H1 (cell line): ENCODE results near the gene UBE2H. TPM values are rescaled to one million over a fixed set of nuclear protein-coding genes. Genes with fewer than 3 reads are reported as not detected.

Experiments
- CTCF ChIA-PET: fragments of 300-600 bp; sonication (Branson Sonifier 250); formaldehyde crosslinking; loops from one replicate; lab custom pipeline; 2021; ENCODE audit not compliant: partially characterized antibody; lab: Charles Lee
- POLR2A ChIA-PET: fragments of 300-600 bp; sonication (Branson Sonifier 250); formaldehyde crosslinking; loops from one replicate; lab custom pipeline; 2021; ENCODE audit warnings: inconsistent platforms; ENCODE audit not compliant: partially characterized antibody; lab: Charles Lee
- DNase-seq, 2 experiments: peaks; one replicate each; pipeline versions ENCODE4 v3.0.0 to v3.0.0-alpha.2; 2010 to 2022; ENCODE audit warnings: low spot score in 2 of 2, low read depth in 1 of 2, mixed read lengths in 1 of 2
- FAIRE-seq: peaks from 2 replicates; lab custom pipeline; 2011; peaks lifted over from hg19 to GRCh38; lab: Jason Lieb, UNC
- H2AFZ ChIP-seq: 2 replicates; pipeline ENCODE4 v1.8.1; 2012; ENCODE audit warnings: low read length, inconsistent platforms
- H2AK5ac ChIP-seq: 2 replicates; pipeline ENCODE4 v1.6.1; 2013; ENCODE audit warnings: low read depth, low read length
- H2BK120ac ChIP-seq: replicated peaks from 2 replicates; pipeline ENCODE3; 2013; ENCODE audit warnings: low read depth, low read length, inconsistent platforms
- H2BK12ac ChIP-seq: 2 replicates; pipeline ENCODE4 v1.6.1; 2013; ENCODE audit warnings: low read depth, low read length
- H2BK15ac ChIP-seq: 2 replicates; pipeline ENCODE4 v1.6.1; 2013; ENCODE audit warnings: low read length
- H2BK20ac ChIP-seq: 2 replicates; pipeline ENCODE4 v1.6.1; 2013; ENCODE audit warnings: low read length
- H2BK5ac ChIP-seq: 2 replicates; pipeline ENCODE4 v1.6.1; 2013; ENCODE audit warnings: low read depth, low read length
- H3K14ac ChIP-seq: 2 replicates; pipeline ENCODE4 v1.6.1; 2013; ENCODE audit warnings: inconsistent platforms; ENCODE audit not compliant: insufficient read length
- H3K18ac ChIP-seq: 2 replicates; pipeline ENCODE4 v1.6.1; 2013; ENCODE audit warnings: low read length; ENCODE audit errors: extremely low read depth
- H3K23ac ChIP-seq: 2 replicates; pipeline ENCODE4 v1.6.1; 2013; ENCODE audit warnings: inconsistent platforms; ENCODE audit not compliant: insufficient read length
- H3K23me2 ChIP-seq: 2 replicates; pipeline ENCODE4 v1.6.1; 2013; ENCODE audit warnings: low read depth, low read length
- H3K27ac ChIP-seq: 2 replicates; pipeline ENCODE4 v1.6.1; 2011; ENCODE audit warnings: low read depth, low read length, inconsistent platforms
- H3K27me3 ChIP-seq, 4 experiments: replicated peaks in 1 of 4; 1 replicate in 1 of 4; 2 replicates in 3 of 4; pipeline versions ENCODE4 v1.6.1 to v1.8.1; 2011 to 2013; ENCODE audit warnings: low read length in 3 of 4, mild to moderate bottlenecking in 3 of 4, inconsistent platforms in 2 of 4, mixed read lengths in 2 of 4, moderate library complexity in 1 of 4; ENCODE audit not compliant: control insufficient read depth in 3 of 4, insufficient read depth in 3 of 4; ENCODE audit errors: extremely low read depth in 1 of 4
- H3K36me3 ChIP-seq, 4 experiments: 2 replicates each; pipeline versions ENCODE4 v1.6.1 to v1.8.1; 2011 to 2013; ENCODE audit warnings: mild to moderate bottlenecking in 4 of 4, low read length in 3 of 4, moderate library complexity in 2 of 4, control low read depth in 1 of 4, inconsistent platforms in 1 of 4; ENCODE audit not compliant: insufficient read depth in 4 of 4, control insufficient read depth in 2 of 4
- H3K4ac ChIP-seq: replicated peaks from 2 replicates; pipeline ENCODE3; 2013; ENCODE audit warnings: low read length, low read depth, mixed read lengths, inconsistent platforms; ENCODE audit not compliant: insufficient read length
- H3K4me1 ChIP-seq, 4 experiments: replicated peaks in 1 of 4; 1 replicate in 1 of 4; 2 replicates in 3 of 4; pipeline versions ENCODE4 v1.6.1 to v1.8.1; 2011 to 2013; ENCODE audit warnings: low read length in 3 of 4, inconsistent platforms in 2 of 4, mixed read lengths in 1 of 4; ENCODE audit not compliant: insufficient read depth in 4 of 4, control insufficient read depth in 3 of 4
- H3K4me2 ChIP-seq, 2 experiments: 2 replicates each; pipeline versions ENCODE4 v1.6.1 to v1.8.1; 2011 to 2013; ENCODE audit warnings: low read depth in 2 of 2, low read length in 2 of 2, control low read depth in 1 of 2, inconsistent platforms in 1 of 2, mild to moderate bottlenecking in 1 of 2; ENCODE audit not compliant: insufficient read depth in 1 of 2
- H3K4me3 ChIP-seq, 4 experiments: fragments of 200-600, 300-600 bp in 1 of 4; sonication (generic), shearing (Covaris generic), sonication (Bioruptor Twin) in 1 of 4; 2 replicates each; pipeline versions ENCODE4 v1.5.1 to v1.8.1; 2011 to 2016; ENCODE audit warnings: low read length in 4 of 4, low read depth in 3 of 4, control low read depth in 2 of 4, inconsistent platforms in 2 of 4, mild to moderate bottlenecking in 2 of 4, mixed read lengths in 1 of 4, moderate library complexity in 1 of 4; ENCODE audit not compliant: insufficient read depth in 2 of 4; ENCODE audit errors: extremely low read depth in 1 of 4
- H3K56ac ChIP-seq: replicated peaks from 2 replicates; pipeline ENCODE3; 2013; ENCODE audit warnings: low read depth, mild to moderate bottlenecking, mixed read lengths, low read length, inconsistent platforms; ENCODE audit not compliant: insufficient read length
- H3K79me1 ChIP-seq: 2 replicates; pipeline ENCODE4 v1.6.1; 2013; ENCODE audit warnings: low read depth, low read length, control low read depth
- H3K79me2 ChIP-seq, 2 experiments: 2 replicates each; pipeline versions ENCODE4 v1.6.1 to v1.8.1; 2012 to 2013; ENCODE audit warnings: low read length in 2 of 2, mild to moderate bottlenecking in 2 of 2, inconsistent platforms in 1 of 2; ENCODE audit not compliant: insufficient read depth in 2 of 2, control insufficient read depth in 1 of 2
- H3K9ac ChIP-seq, 4 experiments: replicated peaks in 1 of 4; 1 replicate in 1 of 4; 2 replicates in 3 of 4; pipeline versions ENCODE4 v1.6.1 to v1.8.1; 2011 to 2013; ENCODE audit warnings: low read depth in 3 of 4, low read length in 3 of 4, control low read depth in 2 of 4, mild to moderate bottlenecking in 2 of 4, moderate library complexity in 2 of 4, inconsistent platforms in 1 of 4; ENCODE audit errors: extremely low read depth in 1 of 4
- H3K9me3 ChIP-seq, 2 experiments: 2 replicates each; pipeline versions ENCODE4 v1.6.1 to v1.8.1; 2012 to 2013; ENCODE audit warnings: mild to moderate bottlenecking in 2 of 2, moderate library complexity in 2 of 2, control low read depth in 1 of 2, inconsistent platforms in 1 of 2, low read depth in 1 of 2, low read length in 1 of 2, mixed read lengths in 1 of 2; ENCODE audit not compliant: insufficient read depth in 2 of 2
- H4K20me1 ChIP-seq, 2 experiments: replicated peaks in 1 of 2; 2 replicates each; pipeline versions ENCODE3 to v1.8.1; 2011 to 2013; ENCODE audit warnings: inconsistent platforms in 2 of 2, low read length in 2 of 2, mild to moderate bottlenecking in 1 of 2; ENCODE audit not compliant: insufficient read depth in 2 of 2, control insufficient read depth in 1 of 2
- H4K5ac ChIP-seq: 2 replicates; pipeline ENCODE4 v1.6.1; 2013; ENCODE audit warnings: low read length, low read depth, mixed read lengths, inconsistent platforms; ENCODE audit not compliant: insufficient read length
- H4K8ac ChIP-seq: 2 replicates; pipeline ENCODE4 v1.8.0; 2013; ENCODE audit warnings: mild to moderate bottlenecking, moderate library complexity, low read length, inconsistent platforms; ENCODE audit not compliant: insufficient read depth; ENCODE audit errors: extremely low read depth
- H4K91ac ChIP-seq: replicated peaks from 2 replicates; pipeline ENCODE3; 2013; ENCODE audit warnings: low read length, mixed read lengths, inconsistent platforms; ENCODE audit not compliant: insufficient read length
- EZH2 ChIP-seq: fragments of 200-600 bp; sonication (generic); IDR thresholded peaks from 2 replicates; pipeline ENCODE4 v1.7.1; 2012; ENCODE audit warnings: low read depth, mild to moderate bottlenecking, moderate library complexity, low read length, inconsistent platforms; ENCODE audit not compliant: severe bottlenecking
- GTF2F1 ChIP-seq: IDR thresholded peaks from 2 replicates; pipeline ENCODE4 v1.6.1; 2012; ENCODE audit warnings: low read depth, low read length, improper control_type of control experiment, borderline replicate concordance
- KDM1A ChIP-seq: fragments of 200-600, 300-600 bp; sonication (generic); IDR thresholded peaks from 2 replicates; pipeline ENCODE4 v1.7.1; 2016; ENCODE audit warnings: mild to moderate bottlenecking, low read length, borderline replicate concordance
- KDM5A ChIP-seq: fragments of 200-600 bp; IDR thresholded peaks from 2 replicates; pipeline ENCODE4 v1.7.1; 2012; ENCODE audit warnings: mild to moderate bottlenecking, low read length, inconsistent platforms, mixed read lengths
- MAFK ChIP-seq: IDR thresholded peaks from 2 replicates; pipeline ENCODE4 v1.6.1; 2012; ENCODE audit warnings: low read depth, mild to moderate bottlenecking, improper control_type of control experiment, low read length
- RNF2 ChIP-seq: fragments of 200-900, 300-1000 bp; sonication (generic); IDR thresholded peaks from 2 replicates; pipeline ENCODE4 v1.7.1; 2016; ENCODE audit warnings: borderline replicate concordance, low read depth, mild to moderate bottlenecking, antibody characterized with exemption, low read length; ENCODE audit not compliant: poor library complexity, severe bottlenecking; ENCODE audit errors: missing control alignments
- YY1 ChIP-seq: IDR thresholded peaks from 2 replicates; pipeline ENCODE4 v1.6.1; 2011; ENCODE audit warnings: low read depth, mild to moderate bottlenecking, low read length
- WGBS, 2 experiments: shearing (Covaris generic) in 1 of 2; methylation state at CpG; one replicate each; pipeline versions ENCODE4 v1.1.6 to v1.1.7; 2013 to 2015; ENCODE audit warnings: low lambda C conversion rate in 2 of 2, mixed read lengths in 2 of 2, inconsistent platforms in 1 of 2, low coverage in 1 of 2, missing lambda C conversion rate in 1 of 2; ENCODE audit not compliant: insufficient replicate concordance in 2 of 2, insufficient coverage in 1 of 2, insufficient read length in 1 of 2; ENCODE audit errors: extremely low coverage in 1 of 2, missing lambda C conversion rate in 1 of 2; 5-methylcytosine and 5-hydroxymethylcytosine counted together
- polyA plus RNA-seq, 7 experiments: library from polyadenylated mRNA; depleted of rRNA in 3 of 7; stranded (reverse) in 5 of 7; unstranded in 2 of 7; fragments of >200 nt in 5 of 7; fragments of 200-250 nt in 2 of 7; gene quantifications; 1 replicate in 5 of 7; 2 replicates in 1 of 7; 4 replicates in 1 of 7; pipeline versions ENCODE4 v1.2.1 to v1.2.3, GENCODE V29; 2011 to 2013; ENCODE audit warnings: missing spikeins in 2 of 7, mixed read lengths in 2 of 7
- total RNA-seq: library from RNA; stranded (reverse); fragmentation: NEBNext Ultra II Directional; extraction: Animal tissue kit (Norgen Biotek cat#: 25700); gene quantifications from 2 replicates; pipeline ENCODE4 v1.2.1, GENCODE V29; 2021
- TF ChIP-seq, protein P1 (sequence below): IDR thresholded peaks from 2 replicates; pipeline ENCODE4 v1.6.1; 2011; ENCODE audit warnings: low read depth, mild to moderate bottlenecking, low read length; ENCODE audit not compliant: insufficient read depth
- TF ChIP-seq, protein P2 (sequence below): IDR thresholded peaks from 2 replicates; pipeline ENCODE4 v1.6.1; 2012; ENCODE audit warnings: inconsistent platforms

Gene UBE2H
- total and polyA plus RNA-seq, 2 of the 8 experiments (the other 6 are each of a cell fraction or from before 2014, with no cell fraction given): 30.6 to 62.2 TPM

GRCh38 chr7:129843365-129843898, 109.3 kb downstream of the UBE2H start:
- no peak overlapping the region for H3K23ac ChIP-seq
- no peak overlapping the region for H4K8ac ChIP-seq
- H3K18ac ChIP-seq: 0 out of 2 replicates have a peak overlapping the region, but pooled peaks have one; percentile 6
- H2BK5ac ChIP-seq: 0 out of 2 replicates have a peak overlapping the region, but pooled peaks have one; percentile 36
- ChIA-PET CTCF (interaction anchor here (1.0 to 4.4 kb wide), 6 partner anchors 10 to 166 kb away, joined by 3 to 40 read pairs (median 9); no protein-coding TSS in a partner anchor), POLR2A (interaction anchor here (1.2 kb wide), 2 partner anchors 9 to 13 kb away, joined by 5 read pairs; no protein-coding TSS in a partner anchor)
- peaks cover 2 to 19% (median 12%) of the 10 kb centered on the region in 4 experiments for H3K4me1 ChIP-seq
- no peak overlapping the region for H3K56ac ChIP-seq
- H2BK12ac ChIP-seq: peak overlapping the region; percentile 18; the same call in 1 of the 2 replicates
- H4K20me1 ChIP-seq: peaks cover 0 to 2% of the 10 kb centered on the region in 2 experiments
- peak overlapping the region in 2 of 4 experiments; percentile 22 to 37; a peak in 2 of 7 replicates for H3K9ac ChIP-seq
- 0 out of 2 replicates have a peak overlapping the region, but pooled peaks have one; percentile 0 for H2AK5ac ChIP-seq
- H3K14ac ChIP-seq: no peak overlapping the region
- 0 out of 2 replicates have a peak, but pooled peaks cover 2% of the 10 kb centered on the region for H3K79me1 ChIP-seq
- peaks cover 0 to 7% (median 0%) of the 10 kb centered on the region in 4 experiments; a peak in 1 of 8 replicates for H3K36me3 ChIP-seq
- H3K4ac ChIP-seq: no peak overlapping the region
- H3K4me2 ChIP-seq: peak overlapping the region; percentile 55 to 67
- peak overlapping the region; percentile 36; the same call in 1 of the 2 replicates for H3K27ac ChIP-seq
- no peaks in the 10 kb centered on the region for H3K9me3 ChIP-seq
- peak; percentile 94 for FAIRE-seq
- H4K91ac ChIP-seq: no peak overlapping the region
- H4K5ac ChIP-seq: peak overlapping the region; percentile 20
- H2BK15ac ChIP-seq: no peak overlapping the region
- peak overlapping the region in 1 of 4 experiments; percentile 34; a peak in 2 of 8 replicates for H3K4me3 ChIP-seq
- peak overlapping the region; percentile 1; the same call in 1 of the 2 replicates for H2BK20ac ChIP-seq
- H2BK120ac ChIP-seq: no peak overlapping the region
- WGBS, 2 experiments: 1% methylated on average over 12 of the region's 12 CpGs; no CpG with 5 or more reads in 1 of the 2 experiments
- DNase-seq: peak in 1 of 2 experiments; percentile 76
- H3K27me3 ChIP-seq: no peaks in the 10 kb centered on the region
- peaks cover 0 to 28% of the 10 kb centered on the region in 2 experiments; a peak in 3 of 4 replicates for H3K79me2 ChIP-seq
- H3K23me2 ChIP-seq: no peaks in the 10 kb centered on the region
- no peak overlapping the region for H2AFZ ChIP-seq
- TF ChIP-seq MAFK: no peak
- TF ChIP-seq, protein P1, sequence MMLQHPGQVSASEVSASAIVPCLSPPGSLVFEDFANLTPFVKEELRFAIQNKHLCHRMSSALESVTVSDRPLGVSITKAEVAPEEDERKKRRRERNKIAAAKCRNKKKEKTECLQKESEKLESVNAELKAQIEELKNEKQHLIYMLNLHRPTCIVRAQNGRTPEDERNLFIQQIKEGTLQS: no peak
- TF ChIP-seq, protein P2, sequence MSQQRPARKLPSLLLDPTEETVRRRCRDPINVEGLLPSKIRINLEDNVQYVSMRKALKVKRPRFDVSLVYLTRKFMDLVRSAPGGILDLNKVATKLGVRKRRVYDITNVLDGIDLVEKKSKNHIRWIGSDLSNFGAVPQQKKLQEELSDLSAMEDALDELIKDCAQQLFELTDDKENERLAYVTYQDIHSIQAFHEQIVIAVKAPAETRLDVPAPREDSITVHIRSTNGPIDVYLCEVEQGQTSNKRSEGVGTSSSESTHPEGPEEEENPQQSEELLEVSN: peak; percentile 54; the same call in 1 of the 2 replicates
- no peak for TF ChIP-seq KDM5A
- no peak for TF ChIP-seq YY1
- no peak for TF ChIP-seq RNF2
- no peak for TF ChIP-seq GTF2F1
- peak; percentile 81; the same call in 1 of the 2 replicates for TF ChIP-seq KDM1A
- TF ChIP-seq EZH2: no peak
